MM.1S (cell line): Measurements from ENCODE around the gene STX16.

ENCODE experiments used
- DNase-seq: peaks from one replicate; pipeline ENCODE4 v3.0.0-alpha.2; 2015
- H2AFZ ChIP-seq: fragments of 300-600 bp; sonication (generic); 2 replicates; pipeline ENCODE4 v1.6.0; 2016; ENCODE audit warnings: antibody characterized with exemption, low read length
- H3F3A ChIP-seq: fragments of 300-600 bp; sonication (generic); 2 replicates; pipeline ENCODE4 v1.6.1; 2016; ENCODE audit warnings: mild to moderate bottlenecking, antibody characterized with exemption, low read length, moderate library complexity, mixed read lengths; ENCODE audit not compliant: insufficient read depth
- H3K27ac ChIP-seq: fragments of 300-600 bp; sonication (generic); 2 replicates; pipeline ENCODE4 v1.5.1; 2016; ENCODE audit warnings: mild to moderate bottlenecking, low read length
- H3K27me3 ChIP-seq: fragments of 300-600 bp; sonication (generic); replicated peaks from 2 replicates; pipeline ENCODE4 v1.6.0; 2016; ENCODE audit warnings: low read length; ENCODE audit not compliant: insufficient read depth
- H3K36me3 ChIP-seq: fragments of 300-600 bp; sonication (generic); replicated peaks from 2 replicates; pipeline ENCODE4 v1.6.1; 2016; ENCODE audit warnings: mild to moderate bottlenecking, low read length, mixed read lengths; ENCODE audit not compliant: insufficient read depth
- H3K4me1 ChIP-seq: fragments of 300-600 bp; sonication (generic); 2 replicates; pipeline ENCODE4 v1.6.1; 2016; ENCODE audit warnings: low read length, mixed read lengths
- H3K4me2 ChIP-seq: fragments of 300-600 bp; sonication (generic); 2 replicates; pipeline ENCODE4 v1.6.0; 2016; ENCODE audit warnings: low read depth, low read length
- H3K4me3 ChIP-seq: fragments of 300-600 bp; sonication (generic); 2 replicates; pipeline ENCODE4 v1.5.1; 2016; ENCODE audit warnings: low read length, mixed read lengths
- H3K79me2 ChIP-seq: fragments of 300-600 bp; sonication (generic); 2 replicates; pipeline ENCODE4 v1.6.1; 2016; ENCODE audit warnings: mixed run types, low read length, mixed read lengths
- H3K9ac ChIP-seq: fragments of 300-600 bp; sonication (generic); 2 replicates; pipeline ENCODE4 v1.6.1; 2016; ENCODE audit warnings: low read length, mixed read lengths
- H3K9me2 ChIP-seq: fragments of 300-600 bp; sonication (generic); replicated peaks from 2 replicates; pipeline ENCODE4 v1.6.1; 2016; ENCODE audit warnings: mild to moderate bottlenecking, low read length, mixed read lengths; ENCODE audit not compliant: insufficient read depth
- H3K9me3 ChIP-seq: fragments of 300-600 bp; sonication (generic); replicated peaks from 2 replicates; pipeline ENCODE4 v1.6.1; 2016; ENCODE audit warnings: mild to moderate bottlenecking, low read length, mixed read lengths; ENCODE audit not compliant: insufficient read depth
- H4K20me1 ChIP-seq: fragments of 300-600 bp; sonication (generic); 2 replicates; pipeline ENCODE4 v1.6.1; 2016; ENCODE audit warnings: mild to moderate bottlenecking, low read length, moderate library complexity, mixed read lengths; ENCODE audit not compliant: insufficient read depth
- CTCF ChIP-seq: fragments of 300-600 bp; sonication (generic); IDR thresholded peaks from 2 replicates; pipeline ENCODE4 v1.5.1; 2016; ENCODE audit warnings: antibody characterized with exemption, low read length, mixed read lengths
- EZH2 ChIP-seq: fragments of 300-600 bp; sonication (generic); optimal IDR thresholded peaks from 2 replicates; pipeline ENCODE3; 2017; ENCODE audit warnings: low read depth, mild to moderate bottlenecking, antibody characterized with exemption, low read length, mixed read lengths
- EZH2phosphoT487 ChIP-seq: fragments of 300-600 bp; sonication (generic); IDR thresholded peaks from 2 replicates; pipeline ENCODE4 v1.6.1; 2018; ENCODE audit warnings: antibody characterized with exemption, low read length

STX16 gene

DNA sequence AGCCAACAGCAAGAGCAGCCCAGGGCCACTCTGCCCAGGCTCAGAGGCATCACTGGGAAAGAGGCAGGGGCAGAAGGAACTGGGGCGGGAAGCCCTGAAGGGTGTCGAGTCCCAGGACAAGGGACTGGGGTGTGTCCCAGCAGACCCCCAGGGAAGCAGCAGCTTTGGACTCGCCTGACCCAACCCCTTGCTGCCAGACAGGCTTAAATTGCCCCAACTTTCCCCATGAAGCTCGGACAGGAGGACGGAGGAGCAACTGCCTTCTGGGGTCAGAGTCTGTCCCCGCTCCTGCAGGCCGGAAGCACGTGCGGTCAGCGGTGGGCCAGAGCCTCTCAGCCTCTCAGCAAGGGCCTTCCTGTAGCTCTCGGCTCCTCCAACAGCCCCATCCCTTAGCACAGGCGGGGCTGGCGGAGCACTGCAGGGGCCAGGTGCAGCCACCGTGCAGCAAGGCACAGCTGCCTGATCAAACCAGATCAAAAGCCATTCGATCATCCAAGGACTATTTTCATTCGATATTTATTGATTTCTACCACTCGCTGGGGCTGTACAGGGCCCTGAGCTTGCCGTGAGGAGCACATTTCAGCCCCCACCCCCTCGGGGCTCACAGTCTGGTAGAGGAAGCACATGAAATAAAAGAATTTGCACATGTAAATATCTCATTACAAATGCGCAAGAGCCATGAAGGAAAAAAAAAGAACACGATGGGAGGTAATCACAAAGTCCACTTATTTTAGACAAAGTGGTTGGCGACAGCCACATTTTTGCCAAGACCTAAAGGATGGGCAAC lies 31.8 kb upstream of the STX16 start:
- Histone ChIP-seq H3K9ac (no peak overlapping the region), H4K20me1 (no peaks in the 10 kb centered on the region), H3K4me1 (no peaks in the 10 kb centered on the region), H3K4me3 (no peak overlapping the region), H3K36me3 (no peaks in the 10 kb centered on the region), H3K9me3 (no peaks in the 10 kb centered on the region), H3K27ac (no peak overlapping the region), H2AFZ (no peak overlapping the region), H3K79me2 (no peaks in the 10 kb centered on the region), H3F3A (no peaks in the 10 kb centered on the region), H3K27me3 (peaks cover 100% of the 10 kb centered on the region), H3K4me2 (no peak overlapping the region), H3K9me2 (no peaks in the 10 kb centered on the region)
- TF ChIP-seq EZH2phosphoT487 (no peak), CTCF (no peak), EZH2 (no peak)
- no peak for DNase-seq

DNA sequence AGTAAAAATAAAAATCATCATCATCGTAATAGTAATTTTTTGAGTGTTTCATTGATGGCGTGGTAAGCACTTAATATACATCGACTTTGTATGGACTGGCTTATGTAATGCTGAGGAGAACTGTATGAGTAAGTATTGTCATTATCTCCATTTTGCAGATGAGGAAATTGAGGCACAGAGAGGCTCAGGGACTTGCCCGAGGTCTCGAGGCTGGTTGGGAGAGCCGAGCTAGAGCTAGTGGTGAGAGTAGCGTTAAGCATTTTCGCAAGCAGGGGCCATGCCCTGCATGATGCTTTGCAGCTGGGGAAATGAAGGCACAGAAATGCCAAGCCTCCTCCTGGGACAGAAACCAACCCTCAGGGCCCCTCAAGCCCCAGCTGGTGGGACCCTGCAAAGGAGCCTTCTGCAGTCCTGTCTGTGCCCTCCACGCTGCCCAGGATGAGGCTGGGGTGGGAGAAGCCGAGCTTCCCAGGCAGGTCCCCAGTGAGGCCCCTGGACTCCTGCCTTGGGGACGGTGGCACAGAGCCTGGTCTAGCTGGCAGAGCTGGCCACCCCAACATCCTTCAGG lies 31.1 kb upstream of the STX16 start:
- Histone ChIP-seq H2AFZ (no peak overlapping the region), H3K9me3 (no peaks in the 10 kb centered on the region), H3F3A (no peaks in the 10 kb centered on the region), H3K9ac (no peak overlapping the region), H3K4me2 (no peak overlapping the region), H3K27ac (no peak overlapping the region), H3K4me1 (no peaks in the 10 kb centered on the region), H4K20me1 (no peaks in the 10 kb centered on the region), H3K9me2 (no peaks in the 10 kb centered on the region), H3K79me2 (no peaks in the 10 kb centered on the region), H3K36me3 (no peaks in the 10 kb centered on the region), H3K4me3 (no peak overlapping the region), H3K27me3 (peaks cover 100% of the 10 kb centered on the region)
- TF ChIP-seq CTCF, result no peak
- DNase-seq, result no peak

DNA sequence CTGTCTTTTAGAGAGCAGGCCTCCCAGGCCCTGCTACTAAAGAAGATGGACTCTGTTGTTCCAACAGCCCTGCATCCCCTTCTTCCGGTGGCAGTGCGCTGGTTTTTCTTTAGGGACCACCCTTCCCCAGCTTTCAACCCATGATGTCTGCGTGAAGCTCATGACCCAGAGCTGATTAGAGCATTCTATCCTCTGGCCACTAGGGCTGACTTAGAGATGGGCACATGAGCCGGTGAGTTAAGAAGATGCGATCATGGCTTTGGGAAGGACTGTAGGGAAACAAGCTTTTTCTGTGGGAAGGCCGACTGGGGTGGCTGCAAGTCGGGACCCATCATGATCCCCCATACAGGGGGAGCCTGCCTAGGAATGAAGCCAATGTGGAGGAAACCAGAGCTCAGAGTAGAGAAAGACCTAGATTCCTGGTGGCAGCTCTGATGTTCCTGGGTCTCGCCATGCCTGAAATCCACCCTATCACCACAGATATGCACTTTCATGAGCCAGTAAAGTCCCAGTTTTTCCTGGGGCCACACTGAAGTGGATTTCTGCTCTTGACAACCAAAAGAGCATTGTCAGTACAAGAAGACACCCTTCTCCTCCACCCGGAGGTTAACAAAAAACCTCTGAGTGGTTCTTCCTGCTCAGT lies 29.1 kb upstream of the STX16 start:
- no peak overlapping the region for H3K4me3 ChIP-seq
- no peak for DNase-seq
- H3K9me3 ChIP-seq, result no peaks in the 10 kb centered on the region
- H3K4me1 ChIP-seq, result no peaks in the 10 kb centered on the region
- no peaks in the 10 kb centered on the region for H3K9me2 ChIP-seq
- no peak overlapping the region for H3K4me2 ChIP-seq
- H2AFZ ChIP-seq, result no peak overlapping the region
- peaks cover 100% of the 10 kb centered on the region for H3K27me3 ChIP-seq
- H3K27ac ChIP-seq, result no peak overlapping the region
- H4K20me1 ChIP-seq, result no peaks in the 10 kb centered on the region
- H3K79me2 ChIP-seq, result no peaks in the 10 kb centered on the region
- no peaks in the 10 kb centered on the region for H3F3A ChIP-seq
- TF ChIP-seq CTCF, result 0 out of 2 replicates have a peak, but pooled peaks have one; percentile 14
- no peak for TF ChIP-seq EZH2phosphoT487
- no peaks in the 10 kb centered on the region for H3K36me3 ChIP-seq
- no peak overlapping the region for H3K9ac ChIP-seq
